ENCODE results near the gene ARPC3. TPM values are rescaled to one million over a fixed set of nuclear protein-coding genes. Genes with fewer than 3 reads are reported as not detected.
A peak's percentile ranks its signal among the peaks of the same experiment; 100 is the strongest.

The ARPC3 gene
- total and polyA plus RNA-seq, 9 of the 15 experiments (the other 6 are each of a cell fraction or from before 2014, with no cell fraction given) = 74.2 to 575 (median 345) TPM

DNA sequence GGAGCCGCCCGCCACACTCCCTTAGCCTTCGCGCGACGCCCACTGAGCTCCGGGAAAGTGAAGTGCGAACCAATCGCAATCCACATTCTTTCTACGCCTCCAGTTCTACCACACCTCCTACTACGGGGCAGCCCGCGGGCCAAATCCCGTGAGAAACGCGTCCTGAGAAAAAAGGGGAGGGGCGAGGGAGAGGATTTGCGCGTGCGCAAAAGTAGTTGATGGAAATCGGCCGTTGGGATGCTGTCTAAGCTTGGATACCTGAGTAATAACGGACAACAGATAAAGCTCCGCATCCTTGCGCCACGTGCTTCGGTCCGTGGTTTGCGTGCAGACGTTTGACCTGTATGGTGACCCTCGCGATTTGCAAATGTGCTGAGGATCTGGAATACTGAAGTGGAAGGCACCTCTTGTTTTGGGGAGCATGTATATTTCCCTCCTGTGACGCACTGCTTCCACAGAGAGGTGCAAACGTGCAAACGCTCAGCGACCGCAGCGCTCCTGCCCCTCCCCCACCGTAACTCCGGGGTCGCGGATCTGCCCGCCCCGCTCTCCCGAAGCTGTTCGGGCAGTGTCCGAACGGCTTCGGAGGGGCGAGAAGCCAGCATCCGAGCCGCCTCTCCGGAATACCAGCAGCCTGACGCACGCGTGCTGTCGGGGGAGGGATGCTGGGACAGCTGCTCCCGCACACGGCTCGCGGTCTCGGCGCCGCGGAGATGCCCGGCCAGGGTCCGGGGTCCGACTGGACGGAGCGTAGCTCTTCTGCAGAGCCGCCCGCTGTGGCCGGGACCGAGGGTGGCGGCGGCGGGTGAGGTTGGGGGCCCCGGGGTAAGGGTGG lies 18.3 kb upstream of the ARPC3 start, which contains the start of the genes FAM216A and GPN3 (continued):
- TF ChIP-seq RBBP5 (IDR thresholded peaks at IDR 0.05; ENCODE audit: borderline replicate concordance, insufficient read depth, low read length, poor library complexity, severe bottlenecking) (peak; percentile 83), ZNF146 (CRISPR knock-in tag; IDR thresholded peaks at IDR 0.05; ENCODE audit: unreplicated experiment) (no peak), RBFOX2 (IDR thresholded peaks at IDR 0.05; ENCODE audit: low read depth, low read length) (peak; percentile 93), NR4A1 (CRISPR knock-in tag; IDR thresholded peaks at IDR 0.05) (no peak), NR4A1 (tag; IDR thresholded peaks at IDR 0.05) (no peak), NR2C1 (IDR thresholded peaks at IDR 0.05) (0 out of 2 replicates have a peak, but pooled peaks have one; percentile 49), NR2C1 (tag; IDR thresholded peaks at IDR 0.05) (peak; percentile 77), PHB (CRISPR knock-in tag; IDR thresholded peaks at IDR 0.05) (no peak), ZNF3 (CRISPR knock-in tag; IDR thresholded peaks at IDR 0.05) (no peak), THRA (IDR thresholded peaks at IDR 0.05) (no peak), BCOR (IDR thresholded peaks at IDR 0.05) (no peak), SMAD2 (IDR thresholded peaks at IDR 0.05; ENCODE audit: low read depth, low read length) (no peak), HMG20B (CRISPR knock-in tag; IDR thresholded peaks at IDR 0.05) (no peak), TCF3 (CRISPR knock-in tag; IDR thresholded peaks at IDR 0.05) (no peak; the same call in 1 of the 2 replicates), ZNF785 (CRISPR knock-in tag; IDR thresholded peaks at IDR 0.05) (no peak), TFE3 (CRISPR knock-in tag; IDR thresholded peaks at IDR 0.05) (no peak), FOXA1 (IDR thresholded peaks at IDR 0.05; ENCODE audit: borderline replicate concordance) (no peak), ATF1 (CRISPR knock-in tag; IDR thresholded peaks at IDR 0.05) (no peak), ATF1 (tag; IDR thresholded peaks at IDR 0.05) (peak; percentile 89), RNF2 (IDR thresholded peaks at IDR 0.05) (peak; percentile 72; the same call in 1 of the 2 replicates)
- TF ChIP-seq, protein P1, sequence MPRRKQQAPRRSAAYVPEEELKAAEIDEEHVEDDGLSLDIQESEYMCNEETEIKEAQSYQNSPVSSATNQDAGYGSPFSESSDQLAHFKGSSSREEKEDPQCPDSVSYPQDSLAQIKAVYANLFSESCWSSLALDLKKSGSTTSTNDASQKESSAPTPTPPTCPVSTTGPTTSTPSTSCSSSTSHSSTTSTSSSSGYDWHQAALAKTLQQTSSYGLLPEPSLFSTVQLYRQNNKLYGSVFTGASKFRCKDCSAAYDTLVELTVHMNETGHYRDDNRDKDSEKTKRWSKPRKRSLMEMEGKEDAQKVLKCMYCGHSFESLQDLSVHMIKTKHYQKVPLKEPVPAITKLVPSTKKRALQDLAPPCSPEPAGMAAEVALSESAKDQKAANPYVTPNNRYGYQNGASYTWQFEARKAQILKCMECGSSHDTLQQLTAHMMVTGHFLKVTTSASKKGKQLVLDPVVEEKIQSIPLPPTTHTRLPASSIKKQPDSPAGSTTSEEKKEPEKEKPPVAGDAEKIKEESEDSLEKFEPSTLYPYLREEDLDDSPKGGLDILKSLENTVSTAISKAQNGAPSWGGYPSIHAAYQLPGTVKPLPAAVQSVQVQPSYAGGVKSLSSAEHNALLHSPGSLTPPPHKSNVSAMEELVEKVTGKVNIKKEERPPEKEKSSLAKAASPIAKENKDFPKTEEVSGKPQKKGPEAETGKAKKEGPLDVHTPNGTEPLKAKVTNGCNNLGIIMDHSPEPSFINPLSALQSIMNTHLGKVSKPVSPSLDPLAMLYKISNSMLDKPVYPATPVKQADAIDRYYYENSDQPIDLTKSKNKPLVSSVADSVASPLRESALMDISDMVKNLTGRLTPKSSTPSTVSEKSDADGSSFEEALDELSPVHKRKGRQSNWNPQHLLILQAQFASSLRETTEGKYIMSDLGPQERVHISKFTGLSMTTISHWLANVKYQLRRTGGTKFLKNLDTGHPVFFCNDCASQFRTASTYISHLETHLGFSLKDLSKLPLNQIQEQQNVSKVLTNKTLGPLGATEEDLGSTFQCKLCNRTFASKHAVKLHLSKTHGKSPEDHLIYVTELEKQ (CRISPR knock-in tag; IDR thresholded peaks at IDR 0.05) = no peak
- TF ChIP-seq, protein P2, sequence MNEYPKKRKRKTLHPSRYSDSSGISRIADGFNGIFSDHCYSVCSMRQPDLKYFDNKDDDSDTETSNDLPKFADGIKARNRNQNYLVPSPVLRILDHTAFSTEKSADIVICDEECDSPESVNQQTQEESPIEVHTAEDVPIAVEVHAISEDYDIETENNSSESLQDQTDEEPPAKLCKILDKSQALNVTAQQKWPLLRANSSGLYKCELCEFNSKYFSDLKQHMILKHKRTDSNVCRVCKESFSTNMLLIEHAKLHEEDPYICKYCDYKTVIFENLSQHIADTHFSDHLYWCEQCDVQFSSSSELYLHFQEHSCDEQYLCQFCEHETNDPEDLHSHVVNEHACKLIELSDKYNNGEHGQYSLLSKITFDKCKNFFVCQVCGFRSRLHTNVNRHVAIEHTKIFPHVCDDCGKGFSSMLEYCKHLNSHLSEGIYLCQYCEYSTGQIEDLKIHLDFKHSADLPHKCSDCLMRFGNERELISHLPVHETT (CRISPR knock-in tag; conservative IDR thresholded peaks at IDR 0.05 in 1 of 2, IDR thresholded peaks at IDR 0.05 in 1 of 2) = peak in 1 of 2 experiments; percentile 76; a peak in 1 of 4 replicates
